Measurements from ENCODE around the gene P2RY6.

The P2RY6 gene

DNA sequence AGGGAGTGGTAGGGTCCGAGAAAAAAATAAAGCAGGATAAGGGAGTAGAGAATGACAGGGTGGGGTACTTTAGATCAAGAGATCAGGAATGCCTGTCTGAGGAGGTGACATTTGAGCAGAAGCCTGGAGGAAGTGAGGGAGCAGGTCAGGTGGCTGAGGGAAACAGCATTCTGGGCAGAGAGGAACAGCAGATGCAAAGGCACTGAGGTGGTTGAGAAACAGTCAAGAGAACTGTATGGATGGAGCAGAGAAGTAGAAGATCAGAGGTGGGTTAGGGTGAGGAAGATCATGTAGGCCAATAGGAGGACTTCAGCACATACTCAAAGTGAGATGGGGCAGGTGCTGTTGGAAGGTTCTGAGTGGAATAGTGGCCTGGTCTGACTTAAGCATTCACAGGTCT is 44.3 kb downstream of the P2RY6 start:
- no peak for DNase-seq (ENCODE audit: low read depth)

DNA sequence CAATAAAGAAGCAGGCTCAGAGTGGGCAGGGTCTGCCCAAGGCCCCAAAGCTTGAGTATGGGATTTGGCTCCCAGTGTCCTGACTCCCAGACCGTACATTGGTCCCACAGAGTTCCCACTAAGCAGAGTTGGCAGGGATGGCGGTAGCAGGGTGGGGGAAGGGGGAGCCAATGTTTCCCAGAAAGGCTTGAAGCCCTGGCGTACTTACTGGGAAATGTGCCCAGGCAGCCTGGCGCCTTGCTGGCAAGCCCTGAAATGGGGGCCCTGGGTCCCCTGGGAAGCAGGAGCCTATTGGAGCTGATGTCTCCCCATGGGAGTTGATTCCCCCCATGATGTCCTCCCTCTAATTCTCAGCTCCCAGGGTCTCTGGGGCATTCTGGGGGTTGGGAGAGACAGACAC is 45.2 kb downstream of the P2RY6 start:
- DNase-seq (ENCODE audit: low read depth) = no peak

DNA sequence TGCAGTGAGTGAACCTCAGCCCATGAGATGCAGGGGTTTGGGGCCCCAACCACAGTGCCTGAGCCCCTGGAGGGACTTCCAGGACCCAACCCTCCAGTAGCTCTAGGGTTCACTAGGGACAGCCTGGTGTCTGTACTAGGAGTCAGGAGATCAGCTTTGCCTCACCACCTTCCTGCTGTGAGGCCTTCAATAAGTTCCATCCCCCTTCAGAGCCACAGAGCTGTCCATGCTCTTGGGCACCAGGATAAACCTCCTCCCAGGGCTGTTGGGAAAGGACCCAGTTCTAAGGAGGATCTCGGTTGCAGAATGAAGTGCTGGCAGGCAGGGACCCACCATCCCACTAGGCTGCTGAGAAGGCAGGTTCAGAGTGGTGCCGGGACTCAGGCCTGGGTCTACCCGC is 45.7 kb downstream of the P2RY6 start:
- no peak for DNase-seq (ENCODE audit: low read depth)

DNA sequence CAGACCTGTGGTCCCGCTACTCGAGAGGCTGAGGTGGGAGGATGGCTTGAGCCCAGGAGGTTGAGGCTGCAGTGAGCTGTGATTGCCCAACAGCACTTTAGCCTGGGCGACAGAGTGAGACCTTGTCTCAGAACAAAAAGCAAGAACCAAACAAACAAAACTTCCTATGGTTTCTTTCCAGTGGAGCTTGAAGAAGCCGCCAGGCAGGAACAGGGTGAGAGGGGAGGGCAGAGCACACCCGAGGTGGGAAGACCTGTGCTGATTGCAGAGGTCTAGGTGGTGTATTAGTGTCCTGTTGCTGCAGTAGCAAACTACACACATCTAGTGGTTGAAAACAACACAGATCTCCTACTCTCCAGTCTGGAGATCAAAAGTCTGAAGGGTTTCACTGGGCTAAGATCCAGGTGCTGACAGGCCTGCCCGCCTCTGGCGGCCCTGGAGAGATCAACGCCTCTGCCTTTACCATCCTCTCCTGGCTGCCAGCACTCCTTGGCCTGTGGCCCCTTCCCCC is 46.4 kb downstream of the P2RY6 start:
- no peak for DNase-seq (ENCODE audit: low read depth)

DNA sequence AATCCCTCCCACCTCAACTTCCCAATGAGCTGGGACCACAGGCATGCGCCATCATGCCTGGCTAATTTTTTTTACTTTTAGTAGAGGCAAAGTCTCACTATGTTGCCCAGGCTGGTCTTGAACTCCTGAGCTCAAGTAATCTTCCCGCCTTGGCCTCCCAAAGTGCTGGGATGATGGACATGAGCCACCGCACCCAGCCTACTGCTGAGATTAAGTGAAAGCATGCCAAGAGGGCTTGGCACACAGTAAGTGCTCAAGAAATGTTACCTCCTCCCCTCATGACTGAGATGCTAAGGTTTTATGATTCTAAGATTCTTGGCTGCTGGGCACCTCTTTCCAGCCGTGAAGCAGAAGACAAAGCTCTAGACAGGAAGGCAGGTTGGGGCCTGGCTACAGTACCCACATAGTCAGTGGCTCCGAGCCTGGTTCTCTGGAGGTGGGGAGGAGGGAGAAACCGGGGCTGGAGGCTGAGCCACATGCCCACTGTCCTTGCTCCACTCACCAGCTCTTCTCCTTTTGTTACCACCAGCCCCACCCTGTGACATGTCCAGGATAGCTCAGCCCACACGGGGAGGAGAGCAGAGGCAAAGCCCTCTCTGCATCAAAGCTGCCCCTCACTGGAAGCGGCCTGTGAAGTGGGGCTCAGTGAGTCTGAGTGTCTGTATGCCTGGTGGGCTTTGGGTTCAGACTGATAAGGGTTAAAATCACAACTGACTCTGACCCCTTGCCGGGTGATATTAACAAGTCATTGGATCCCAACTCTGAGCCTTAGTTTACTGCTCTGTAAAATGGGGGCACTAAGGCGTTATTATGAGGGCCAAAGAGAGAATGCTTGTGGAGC is 48.8 kb downstream of the P2RY6 start:
- DNase-seq (ENCODE audit: low read depth) = no peak

DNA sequence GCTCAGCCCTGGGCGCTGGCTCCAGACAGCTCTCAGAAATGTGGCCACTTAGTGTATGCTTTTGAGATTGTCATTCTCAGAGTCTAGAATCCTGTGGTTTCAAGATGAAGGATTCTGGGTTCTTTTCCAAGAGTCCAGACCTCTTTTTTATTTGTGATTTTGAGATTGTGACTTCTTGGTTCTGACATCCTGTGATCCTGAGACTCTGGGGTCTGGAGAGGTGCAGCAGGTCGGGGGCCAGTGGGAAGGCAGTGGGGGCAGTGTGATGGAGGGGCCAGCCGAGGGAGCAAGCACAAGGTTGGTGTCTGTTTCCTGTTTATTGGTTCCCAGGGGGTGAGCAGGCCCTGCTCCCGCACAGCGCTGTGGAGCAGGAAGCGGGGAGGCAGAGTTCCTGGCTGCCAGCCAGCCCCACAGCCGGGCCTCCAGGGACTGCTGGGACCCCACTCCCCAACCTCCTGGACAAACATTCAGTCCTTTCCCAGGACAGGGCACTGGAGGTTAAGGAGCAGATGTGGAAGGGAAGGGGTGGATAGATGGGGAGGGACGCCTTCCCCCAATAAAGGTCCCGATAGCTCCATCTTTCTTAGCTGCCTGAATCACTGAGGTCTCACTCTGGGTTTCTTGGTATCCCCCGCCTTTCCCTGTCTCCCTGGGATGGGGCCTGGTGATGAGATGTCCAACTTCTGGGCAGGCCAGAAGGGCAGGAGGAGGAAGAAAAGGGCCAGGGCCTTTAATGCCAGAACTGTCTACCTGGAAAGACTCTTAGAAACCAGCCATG is 49.7 kb downstream of the P2RY6 start:
- DNase-seq (ENCODE audit: low read depth) = no peak

DNA sequence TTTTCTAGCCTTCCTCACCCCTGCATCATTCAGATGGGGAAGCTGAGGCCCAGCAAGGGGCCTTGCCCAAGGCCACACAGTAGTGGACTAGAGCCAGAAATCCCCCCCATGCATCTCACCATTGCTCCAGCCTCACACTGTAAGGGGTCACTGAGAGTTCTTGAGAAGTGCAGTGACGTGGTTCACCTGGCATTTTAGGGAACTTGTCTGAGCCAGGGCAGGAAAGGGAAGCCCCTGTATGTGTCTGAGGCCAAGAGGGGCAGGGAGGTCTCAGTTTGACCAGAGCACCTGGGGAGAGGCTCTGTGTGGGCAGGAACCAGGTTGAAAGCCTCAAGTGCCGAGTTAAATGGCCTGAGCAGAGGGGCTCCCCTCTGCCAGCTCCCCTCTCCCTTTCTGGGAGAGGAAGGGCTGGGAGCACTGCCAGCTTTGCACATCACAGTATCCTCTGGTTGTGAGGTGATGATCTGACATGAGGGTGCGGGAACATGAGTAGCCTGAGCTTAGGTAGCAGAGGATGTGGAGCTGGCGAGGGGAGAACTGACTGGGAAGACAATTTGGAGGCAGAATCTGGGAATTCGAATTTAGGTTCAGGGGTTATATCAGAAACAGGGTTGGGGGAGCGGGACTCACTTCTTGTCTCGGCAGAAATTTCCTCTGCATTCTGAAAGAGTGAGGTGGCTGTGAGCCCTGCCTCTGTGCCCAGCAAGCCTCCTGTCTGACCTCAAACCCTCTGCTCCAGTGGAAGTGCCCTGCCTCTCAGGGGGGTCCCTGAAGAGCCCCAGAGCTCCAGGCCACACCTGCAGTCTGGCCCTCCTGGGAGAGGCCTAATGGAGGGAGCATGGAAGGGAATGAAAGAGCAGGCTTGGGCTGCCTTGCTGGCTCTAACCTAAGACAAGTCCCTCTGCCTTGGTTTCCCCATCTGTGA is 50.5 kb downstream of the P2RY6 start:
- no peak for DNase-seq (ENCODE audit: low read depth)

DNA sequence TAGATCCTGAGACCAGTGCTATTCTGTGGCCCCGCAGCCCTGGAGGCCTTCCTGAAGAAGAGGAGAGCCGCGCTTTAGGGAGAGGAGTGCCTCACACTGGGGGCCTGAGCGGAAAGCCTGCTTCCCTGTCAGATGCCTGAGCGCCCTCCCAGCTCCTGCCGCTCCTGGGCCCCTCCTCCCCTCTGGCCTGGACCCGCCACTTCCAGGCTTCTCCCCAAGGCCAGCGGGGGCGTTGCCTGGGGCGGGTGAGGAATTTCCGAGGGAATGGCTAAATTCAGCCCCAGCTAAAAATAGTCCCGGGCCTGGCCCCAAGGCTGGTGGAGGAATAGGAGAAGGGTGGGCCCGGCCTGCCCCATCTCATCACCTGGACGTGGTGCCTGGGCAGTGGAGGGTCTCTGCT is 51.3 kb downstream of the P2RY6 start:
- DNase-seq (ENCODE audit: low read depth) = no peak

DNA sequence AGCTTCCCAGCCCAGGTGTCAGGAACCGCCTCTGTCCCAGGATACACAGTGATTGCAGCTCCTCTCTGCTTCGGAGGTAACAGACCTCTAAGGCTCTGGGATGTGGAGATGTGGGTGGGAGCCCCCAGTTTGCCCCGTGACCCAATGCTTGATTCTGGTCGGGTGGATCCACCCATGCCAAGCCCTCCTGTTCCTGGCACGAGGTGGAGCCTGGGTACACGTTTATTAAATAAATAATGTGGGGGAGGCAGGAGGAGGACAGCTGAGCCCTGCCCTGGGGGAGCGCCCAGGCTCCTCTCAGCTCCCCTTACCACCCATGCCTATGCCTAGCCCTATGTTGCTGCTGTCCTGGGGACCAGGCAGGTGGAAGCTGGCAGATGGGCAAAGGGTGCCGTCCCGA is 52.0 kb downstream of the P2RY6 start:
- no peak for DNase-seq (ENCODE audit: low read depth)

DNA sequence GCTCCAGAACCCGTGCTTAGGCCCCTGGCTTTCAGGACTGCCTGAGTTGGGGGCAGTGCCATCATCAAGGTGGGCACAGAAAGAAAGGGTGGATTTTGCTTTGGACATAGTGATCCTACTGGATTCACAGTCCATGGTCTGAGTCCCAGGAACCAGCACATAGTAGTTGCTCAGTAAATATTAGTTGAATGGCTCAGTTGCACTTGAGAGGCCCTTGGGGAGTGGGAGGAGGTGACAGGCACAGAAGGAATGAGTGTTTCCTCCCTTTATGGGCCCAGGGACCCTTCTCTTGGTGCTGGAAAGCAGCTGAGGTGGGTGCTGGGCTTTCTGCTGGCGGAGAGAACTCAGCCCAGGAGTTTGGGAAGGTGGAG is 52.5 kb downstream of the P2RY6 start:
- DNase-seq (ENCODE audit: low read depth) = no peak

DNA sequence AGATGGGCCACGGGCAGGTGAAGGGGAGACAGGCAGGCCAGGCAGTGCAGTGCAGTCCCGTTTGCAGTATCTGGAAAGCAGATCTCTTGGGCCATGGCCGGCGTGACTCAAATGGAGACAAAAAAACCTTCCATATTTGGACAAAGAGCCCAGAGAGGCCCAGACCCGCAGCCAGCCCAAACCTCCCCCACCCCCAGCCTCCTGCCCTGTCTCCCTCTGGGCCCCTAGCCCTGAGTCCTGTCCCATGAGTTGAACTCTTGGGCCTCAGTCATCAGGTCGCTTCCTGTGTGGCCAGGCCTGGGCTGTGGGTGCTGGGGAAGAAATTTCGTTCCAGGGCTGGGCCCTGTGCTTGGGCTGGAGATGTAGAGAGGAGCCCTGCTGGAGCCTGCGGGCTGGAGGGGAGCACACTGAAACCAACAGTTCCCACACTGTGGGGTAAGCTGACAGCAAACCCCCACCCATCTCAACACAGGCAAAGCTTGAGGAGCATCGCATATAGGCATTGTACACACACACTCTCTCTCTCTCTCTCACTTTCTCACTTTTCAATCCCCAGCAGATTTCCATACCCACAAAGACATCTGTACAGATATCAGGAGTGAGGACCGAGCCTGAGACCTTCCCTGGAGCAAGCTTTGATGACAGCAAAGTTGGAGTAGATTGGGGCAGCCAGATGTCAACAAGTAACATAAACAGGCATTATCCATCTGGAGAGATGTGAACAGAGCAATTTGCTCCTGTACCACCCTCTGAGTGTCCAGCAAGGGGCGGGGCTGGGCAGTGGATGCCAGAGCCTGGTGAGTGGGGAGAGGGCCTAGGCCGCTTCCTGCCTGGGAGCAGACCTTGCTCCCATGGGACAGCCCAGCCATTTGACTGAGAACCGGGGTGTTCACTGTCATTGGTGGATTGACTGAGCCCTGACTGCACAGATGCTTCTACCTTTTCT is 53.2 kb downstream of the P2RY6 start:
- no peak for DNase-seq (ENCODE audit: low read depth)

DNA sequence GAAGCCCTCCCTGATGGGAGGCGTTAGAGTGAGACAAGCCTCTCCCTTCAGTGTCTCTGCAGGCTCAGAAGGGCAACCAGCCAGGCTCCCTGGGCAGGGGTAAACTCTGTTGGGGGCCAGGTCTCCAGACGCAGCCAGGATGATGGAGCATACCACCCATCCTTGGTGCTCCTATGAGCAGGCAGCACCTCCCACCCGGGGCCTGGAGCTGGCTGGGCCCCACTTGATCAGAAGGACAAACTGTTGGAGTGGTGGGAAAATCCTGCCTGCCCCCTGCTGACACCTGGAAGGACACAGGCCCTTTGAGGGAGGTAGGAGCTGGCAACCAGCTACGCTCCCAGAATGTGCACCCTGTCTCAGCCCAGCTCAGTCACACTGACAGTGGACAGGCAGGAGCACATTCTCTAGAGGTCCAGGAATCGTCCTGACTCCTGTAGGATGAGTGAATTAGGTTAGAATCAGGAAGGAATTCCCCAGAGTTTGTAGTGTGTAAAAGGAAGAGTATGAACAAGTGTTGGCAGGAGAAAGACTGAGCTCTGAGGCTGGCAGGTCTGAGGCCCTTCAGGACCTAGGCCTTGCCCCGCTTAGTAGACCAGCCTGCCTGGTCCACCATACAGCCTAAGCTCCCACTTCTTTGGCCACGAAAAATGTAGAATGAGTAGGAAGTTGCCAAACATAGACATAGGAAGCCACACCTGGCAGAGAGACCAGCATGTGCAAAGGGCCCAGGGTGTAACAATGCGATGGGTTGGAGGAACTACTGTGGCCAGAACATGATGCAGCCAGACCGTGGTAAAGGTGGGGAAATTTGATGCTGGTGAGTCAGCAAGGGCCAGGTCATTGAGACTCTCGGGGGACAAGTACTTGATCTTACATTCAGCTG is 55.0 kb downstream of the P2RY6 start:
- DNase-seq (ENCODE audit: low read depth) = no peak

DNA sequence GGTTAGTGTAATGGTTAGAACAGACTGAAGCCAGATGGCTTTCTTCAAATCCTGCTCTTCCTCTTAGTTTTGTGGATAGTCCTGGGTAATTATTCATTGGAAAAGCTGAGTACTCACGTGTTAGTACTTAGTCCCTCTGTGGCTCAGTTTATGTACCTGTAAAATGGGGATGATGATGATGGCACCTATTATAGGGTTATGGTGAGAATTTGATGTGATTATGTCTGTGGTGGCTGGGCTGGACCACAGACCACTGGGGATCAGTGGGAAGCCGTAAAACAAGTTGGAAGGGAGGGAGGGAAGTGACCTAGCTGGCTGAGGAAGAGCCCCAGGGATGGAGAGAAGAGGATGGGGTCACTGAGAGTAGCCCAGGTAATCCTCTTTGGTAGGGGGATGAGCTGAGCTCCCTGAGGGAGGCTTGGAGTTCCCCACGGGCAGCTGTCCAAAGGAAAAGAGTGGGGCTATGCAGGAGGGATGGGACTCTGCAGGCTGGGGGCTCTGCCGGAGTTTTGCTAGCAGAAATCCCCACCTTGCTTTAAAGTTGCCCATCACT is 55.8 kb downstream of the P2RY6 start:
- DNase-seq (ENCODE audit: low read depth) = no peak

DNA sequence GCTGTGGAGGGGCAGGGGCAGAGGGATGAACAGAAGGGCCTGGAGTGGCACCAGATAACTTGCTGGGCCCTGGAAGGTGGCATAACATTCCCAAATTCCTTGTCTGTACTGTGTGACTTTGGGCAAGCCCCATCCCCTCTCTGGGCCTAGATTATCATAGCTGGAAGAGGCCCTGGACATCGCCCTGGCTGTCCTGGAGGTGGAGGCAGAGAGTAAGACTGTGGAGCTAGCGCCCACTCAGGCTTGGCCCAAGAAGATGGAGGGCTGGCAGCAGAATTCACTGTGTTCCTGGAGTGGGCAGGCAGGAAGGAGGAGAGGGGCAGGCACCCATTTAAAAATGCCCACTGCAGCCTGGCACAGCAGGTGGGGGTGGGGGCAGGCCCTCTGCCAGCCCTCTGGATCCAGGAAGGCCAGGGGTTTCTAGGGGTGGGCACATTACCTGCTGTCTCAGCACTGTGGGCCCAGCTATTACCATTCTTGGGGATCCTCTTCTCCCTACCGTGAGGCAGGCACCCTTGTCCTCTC is 58.5 kb downstream of the P2RY6 start:
- no peak for DNase-seq (ENCODE audit: low read depth)

DNA sequence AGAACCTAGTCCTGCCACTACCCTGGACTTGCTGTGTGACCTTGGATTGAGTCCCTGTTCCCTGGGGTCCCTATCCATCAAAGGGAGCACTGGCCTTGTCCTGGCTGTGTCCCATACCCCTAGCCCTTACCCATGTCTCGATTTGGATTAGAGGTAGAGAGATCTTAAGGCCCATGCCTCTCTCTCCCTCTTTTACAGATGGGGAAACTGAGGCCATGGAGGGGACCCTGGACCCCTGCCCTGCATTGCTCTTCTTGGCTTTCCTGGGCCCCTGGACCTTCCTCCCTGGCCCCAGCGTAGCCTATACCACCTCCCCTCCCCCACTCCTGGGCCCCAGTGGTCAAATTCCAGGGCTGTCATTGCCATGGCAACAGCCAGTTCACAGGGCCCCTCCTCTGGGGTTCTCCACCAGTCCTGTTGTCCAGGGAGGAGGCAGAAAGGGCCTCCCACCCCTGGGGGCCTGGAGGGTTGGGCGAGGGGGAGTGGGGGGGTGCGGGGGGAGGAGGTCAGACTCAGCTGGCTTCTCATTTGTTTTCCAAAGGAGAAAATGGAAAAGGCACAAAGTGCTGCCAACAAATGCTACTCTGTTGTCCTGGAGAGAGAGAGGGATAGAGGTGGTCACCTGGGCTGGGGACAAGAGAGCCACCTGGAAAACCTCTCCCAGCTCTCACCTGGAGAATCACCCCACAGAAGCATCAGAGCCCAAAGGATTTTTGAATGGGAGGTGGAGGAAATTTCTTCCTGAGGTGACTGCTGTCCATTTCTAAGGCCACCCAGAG is 59.2 kb downstream of the P2RY6 start:
- DNase-seq (ENCODE audit: low read depth) = no peak

DNA sequence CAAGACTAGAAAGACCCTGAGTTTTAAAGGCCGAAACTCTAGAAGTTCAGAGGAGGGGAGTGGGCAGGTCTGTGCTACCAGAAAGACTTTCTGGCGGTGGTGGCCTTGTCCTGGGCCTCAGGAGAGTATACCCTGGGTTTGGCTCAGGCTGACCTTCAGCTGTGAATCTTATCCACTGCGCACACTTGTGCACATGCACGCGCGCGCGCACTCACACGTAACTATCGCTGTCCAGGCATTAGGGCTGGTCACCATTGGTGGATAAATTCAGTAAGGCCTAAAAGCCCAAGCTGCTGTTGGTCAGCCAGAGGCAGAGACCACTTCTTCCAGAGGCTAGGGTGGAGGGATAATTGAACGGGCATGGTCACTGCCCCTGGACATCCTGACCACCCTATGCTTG is 61.0 kb downstream of the P2RY6 start:
- DNase-seq (ENCODE audit: low read depth) = no peak

DNA sequence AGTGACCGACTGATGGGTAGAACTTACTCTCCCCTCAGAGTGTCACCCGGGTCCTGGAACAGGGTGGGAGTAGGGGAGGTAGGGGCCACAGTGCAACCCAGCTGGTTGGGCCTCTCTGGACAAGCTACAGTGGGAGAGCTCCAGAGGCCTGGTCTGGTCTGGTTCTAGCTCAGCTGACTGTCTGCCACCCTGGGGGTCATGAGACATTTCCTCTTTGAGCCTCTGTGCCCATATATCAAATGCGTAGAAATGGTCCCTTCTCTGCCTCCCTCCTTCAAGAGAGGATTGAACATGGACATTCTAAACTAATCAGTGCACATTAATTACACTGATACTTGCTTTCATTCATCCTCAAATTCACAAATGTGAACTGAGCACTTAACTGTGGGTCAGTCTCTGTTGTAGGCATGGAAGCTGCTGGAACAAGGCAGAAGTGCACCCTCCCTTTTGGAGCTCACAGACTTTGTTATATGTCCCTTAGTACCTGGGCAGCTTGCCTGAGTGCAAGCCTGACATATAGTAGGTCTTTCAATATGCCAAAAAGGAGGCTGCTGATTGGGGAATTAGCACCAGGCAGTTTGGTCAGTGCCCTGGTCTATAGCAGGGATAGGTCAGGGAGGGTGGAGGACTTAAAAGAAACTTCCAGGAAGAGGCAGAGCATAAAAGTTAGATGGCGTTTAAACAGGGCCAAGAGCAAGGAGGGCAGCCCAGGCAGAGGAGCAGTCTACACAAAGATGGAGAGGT is 61.7 kb downstream of the P2RY6 start:
- no peak for DNase-seq (ENCODE audit: low read depth)
